ENCODE data around the gene CDH23.
A peak's percentile ranks its signal among the peaks of the same experiment; 100 is the strongest.

CDH23 gene

DNA sequence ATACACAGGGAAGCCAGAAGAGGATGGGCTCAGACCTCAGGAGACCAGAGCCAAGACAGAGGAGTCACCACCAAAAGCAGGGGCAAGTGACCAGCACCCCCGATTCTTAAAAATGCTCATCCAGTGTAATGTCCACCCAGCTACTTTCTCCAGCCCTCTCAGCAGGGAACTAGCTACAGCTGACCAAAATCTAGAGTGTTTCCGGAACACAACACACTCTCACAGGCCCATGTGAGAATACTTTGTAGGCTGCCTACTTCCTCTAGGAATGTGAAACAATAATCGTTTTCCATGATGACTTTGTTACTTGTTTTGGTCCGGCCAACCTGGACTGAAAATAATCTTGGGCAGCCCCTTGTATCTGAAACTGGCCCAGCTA, 439.9 kb downstream of the CDH23 start:
- no peak for DNase-seq (ENCODE audit: insufficient read length, low spot score)
- no peak for FAIRE-seq

DNA sequence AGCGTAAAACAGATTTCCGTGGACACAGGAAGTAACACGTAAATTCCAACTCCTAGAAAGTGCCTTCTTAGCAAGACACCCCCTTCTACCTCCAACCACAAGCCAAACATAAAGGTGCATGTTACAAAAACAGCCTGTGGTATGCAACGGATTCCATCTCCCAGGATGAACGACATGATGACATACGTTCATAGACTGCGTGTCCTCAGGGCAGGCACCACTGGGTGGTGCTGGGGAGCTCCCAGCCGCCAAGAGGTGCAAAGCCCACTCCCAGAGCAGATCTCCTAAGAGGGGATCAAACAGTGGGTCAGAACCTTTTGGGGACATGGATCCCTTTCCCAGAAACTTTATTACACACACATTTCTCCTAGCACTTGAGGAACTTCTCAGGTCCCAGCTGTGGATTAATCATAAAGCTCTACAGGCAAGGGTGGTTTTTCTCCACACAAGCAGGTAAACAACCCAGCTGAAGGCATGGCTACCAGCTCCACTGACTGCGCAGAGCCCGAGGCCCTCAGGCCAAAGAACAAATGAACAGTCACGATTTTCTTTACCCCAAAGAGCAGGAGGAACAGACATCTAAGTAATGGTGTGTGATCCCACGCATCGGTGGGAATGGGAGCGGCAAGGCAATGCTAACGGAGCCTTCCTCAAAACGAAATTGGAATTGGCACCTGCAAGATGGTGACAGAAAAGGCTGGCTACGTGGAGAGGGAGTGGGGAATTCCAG, 440.5 kb downstream of the CDH23 start:
- DNase-seq (ENCODE audit: insufficient read length, low spot score) (no peak), FAIRE-seq (no peak)

DNA sequence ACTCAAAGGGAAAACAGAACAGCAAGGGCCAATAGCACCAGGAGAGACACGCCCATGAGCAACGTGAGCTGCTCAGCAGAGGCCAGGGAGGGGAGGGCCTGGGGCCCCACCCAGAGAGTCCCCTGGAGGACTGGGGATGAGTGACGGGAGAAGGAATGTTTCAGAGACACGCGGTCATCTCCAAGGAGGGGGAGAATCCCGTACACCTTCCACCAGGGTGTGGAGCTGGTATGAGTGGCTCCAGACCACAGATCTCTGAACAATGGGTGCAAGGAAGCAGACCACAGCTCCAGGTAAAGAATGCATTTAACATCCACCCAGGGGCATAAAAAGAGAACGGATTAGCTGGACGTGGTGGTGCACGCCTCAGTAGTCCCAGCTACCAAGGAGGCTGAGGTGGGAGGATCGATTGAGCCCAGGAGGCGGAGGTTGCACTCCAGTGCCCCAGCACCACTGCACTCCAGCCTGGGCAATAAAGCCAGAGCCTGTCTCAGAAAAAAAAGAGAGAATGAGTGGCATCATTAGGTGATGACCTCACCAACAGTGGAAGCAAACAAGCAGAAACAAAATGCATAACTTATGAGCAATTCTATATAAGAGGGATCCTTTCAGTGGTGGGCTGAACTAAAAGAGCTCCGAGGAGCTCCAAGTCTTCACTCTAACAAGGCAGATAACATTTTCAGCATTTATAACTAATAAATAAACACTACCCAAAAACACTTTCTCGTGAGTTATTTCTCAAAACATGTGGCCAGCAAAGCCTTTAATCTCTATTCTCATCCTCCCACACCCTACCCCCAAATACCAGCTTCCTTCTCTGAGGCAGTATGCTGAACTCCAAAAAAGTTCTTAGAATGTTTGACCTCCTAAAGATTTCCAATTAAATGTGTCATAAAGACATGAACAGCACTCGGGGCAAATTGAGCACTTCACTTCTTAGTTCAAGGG, 441.8 kb downstream of the CDH23 start:
- FAIRE-seq (no peak), DNase-seq (ENCODE audit: insufficient read length, low spot score) (no peak)

DNA sequence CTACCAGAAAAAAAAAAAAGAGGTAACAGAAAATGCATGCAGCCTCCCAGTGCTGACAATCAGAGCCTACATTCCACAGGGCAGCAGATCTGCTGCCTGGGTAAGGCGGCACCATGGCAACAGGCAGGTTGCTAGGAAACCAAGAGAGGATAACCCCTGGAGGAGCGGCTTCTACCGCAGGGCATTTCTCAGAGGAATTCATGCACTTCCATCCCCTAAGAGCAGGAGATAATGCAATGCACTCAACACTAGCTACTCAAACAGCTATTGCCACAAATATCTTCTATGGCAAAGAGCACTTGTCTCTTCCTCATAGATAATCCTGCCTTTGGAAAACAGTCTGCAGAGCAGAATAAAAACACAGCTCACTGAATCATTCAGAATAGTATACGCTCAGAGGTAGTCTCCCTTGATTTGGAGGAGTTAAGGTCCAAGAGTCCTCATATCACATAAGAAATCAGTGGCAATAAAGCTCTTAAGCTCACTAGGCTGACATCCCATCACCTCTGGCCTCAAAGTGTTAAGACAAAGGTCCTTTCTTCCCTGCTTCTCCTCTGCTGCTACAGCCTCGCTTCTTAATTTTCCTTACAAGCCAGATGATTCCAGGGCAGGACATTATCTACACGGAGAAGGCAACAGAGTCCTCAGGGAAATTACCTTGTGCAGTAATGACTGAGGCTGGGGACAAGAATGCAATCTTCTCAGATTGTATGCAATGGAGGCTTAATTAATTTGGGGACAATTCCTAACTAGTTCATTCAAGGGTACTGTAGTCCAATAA, 443.6 kb downstream of the CDH23 start:
- no peak for DNase-seq (ENCODE audit: insufficient read length, low spot score)
- no peak for FAIRE-seq

DNA sequence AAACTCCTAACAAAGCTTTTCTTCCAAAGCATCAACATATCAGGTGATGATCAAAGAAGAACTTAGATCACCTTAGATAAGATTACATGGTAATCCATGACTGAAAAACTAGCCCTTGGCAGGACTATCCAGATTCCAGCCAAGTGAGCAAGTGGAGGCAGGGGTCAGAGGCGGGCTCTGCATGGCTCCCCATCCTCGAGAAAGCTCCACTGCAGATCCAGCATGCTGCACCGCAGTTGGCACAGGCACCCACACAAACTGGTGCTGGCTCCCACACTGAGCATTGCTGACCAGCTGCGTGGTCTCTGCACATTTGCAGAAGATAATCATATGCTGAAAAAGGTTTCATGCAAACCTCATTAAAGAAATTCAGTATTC, 444.2 kb downstream of the CDH23 start:
- DNase-seq (ENCODE audit: insufficient read length, low spot score): no peak
- no peak for FAIRE-seq

DNA sequence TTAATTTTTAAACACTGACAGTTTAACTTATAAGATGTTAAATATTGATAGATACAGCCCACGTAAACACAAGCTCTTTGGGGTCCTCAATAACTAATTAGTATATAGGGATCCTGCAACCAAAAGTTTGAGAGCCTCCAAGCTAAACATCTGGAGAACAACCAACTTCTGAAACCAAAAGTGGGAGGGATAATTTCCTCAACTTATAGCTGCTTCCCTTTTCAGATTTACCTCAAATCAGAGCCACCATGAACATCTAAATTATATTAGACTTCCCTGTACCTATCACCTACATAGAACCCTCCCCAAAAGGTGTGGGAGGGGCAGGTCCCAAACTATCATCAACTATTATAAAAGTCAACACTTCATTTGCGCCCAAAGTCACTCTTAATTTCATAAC, 445.7 kb downstream of the CDH23 start:
- FAIRE-seq: no peak
- DNase-seq (ENCODE audit: insufficient read length, low spot score): no peak

DNA sequence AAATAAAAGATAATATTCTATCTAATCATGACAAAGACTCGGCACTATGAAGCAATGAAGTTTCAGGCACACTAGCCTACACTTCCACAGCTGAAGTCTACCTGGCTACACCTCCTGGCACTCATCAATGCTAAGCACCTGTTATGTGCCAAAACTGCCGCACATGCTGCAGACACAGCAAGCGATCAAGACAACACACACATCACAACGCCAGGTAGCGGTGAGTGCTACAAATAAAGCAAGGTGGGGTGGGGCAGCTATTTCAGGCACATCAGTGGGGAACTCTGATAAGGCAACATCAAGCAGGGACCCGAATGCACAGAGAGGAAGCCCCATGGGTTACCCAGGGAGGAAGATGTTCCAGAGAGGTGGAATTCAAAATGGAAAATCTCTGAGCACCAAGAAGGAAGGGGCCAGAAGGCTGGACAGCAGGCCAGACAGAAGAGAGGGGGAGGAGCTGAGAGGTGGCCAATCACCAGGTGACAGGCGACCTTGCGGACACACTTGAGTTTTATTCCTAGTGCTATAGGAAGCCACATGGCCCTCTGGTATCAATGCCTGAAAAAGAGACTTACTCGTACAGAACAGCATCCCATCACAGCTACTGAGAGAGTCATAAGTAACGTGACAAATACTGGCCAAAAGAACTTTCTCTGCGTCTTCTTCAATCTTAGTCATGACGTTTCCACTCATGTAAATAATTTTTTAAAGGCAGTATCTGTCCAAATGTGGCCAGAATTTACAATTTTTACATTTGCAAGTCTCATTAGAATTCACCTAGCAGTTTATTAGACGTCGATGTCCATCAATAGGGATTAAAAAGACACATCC, 446.4 kb downstream of the CDH23 start:
- FAIRE-seq (no peak), DNase-seq (ENCODE audit: insufficient read length, low spot score) (no peak)

DNA sequence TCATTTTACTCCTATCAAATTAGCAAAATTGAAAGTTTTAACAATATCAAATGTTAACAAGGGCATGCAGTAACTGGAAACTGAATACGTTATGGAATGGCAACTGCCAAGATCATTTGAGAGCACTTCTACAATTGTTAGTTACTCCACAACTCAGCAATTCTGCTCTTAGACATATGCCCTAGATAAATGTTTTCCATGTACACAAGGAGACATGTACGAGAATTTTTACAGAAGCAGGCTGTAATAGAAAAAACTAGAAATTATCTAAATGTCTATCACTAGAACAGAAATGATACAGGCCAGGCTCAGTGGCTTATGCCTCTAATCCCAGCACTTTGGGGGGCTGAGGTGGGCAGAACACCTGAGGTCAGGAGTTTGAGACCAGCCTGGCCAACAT, 447.4 kb downstream of the CDH23 start:
- DNase-seq (ENCODE audit: insufficient read length, low spot score) (no peak), FAIRE-seq (no peak)

DNA sequence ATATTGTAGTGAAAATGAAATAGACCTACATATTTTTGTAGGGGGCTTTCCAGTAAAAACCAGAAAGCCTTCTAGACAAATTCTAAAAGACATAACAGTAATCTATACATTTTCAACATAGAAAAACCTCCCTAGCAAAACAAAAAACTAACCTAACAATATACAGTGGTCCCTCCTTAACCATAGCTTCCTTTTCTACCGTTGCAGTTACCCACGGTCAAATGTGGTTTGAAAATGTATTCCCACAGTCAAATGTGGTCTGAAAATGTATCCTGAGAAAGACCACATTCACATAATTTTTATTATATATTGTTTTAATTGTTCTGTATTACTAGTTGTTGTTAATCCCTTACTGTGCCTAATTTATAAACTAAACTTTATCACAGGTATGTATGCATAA, 448.0 kb downstream of the CDH23 start:
- no peak for DNase-seq (ENCODE audit: insufficient read length, low spot score)
- FAIRE-seq: no peak

DNA sequence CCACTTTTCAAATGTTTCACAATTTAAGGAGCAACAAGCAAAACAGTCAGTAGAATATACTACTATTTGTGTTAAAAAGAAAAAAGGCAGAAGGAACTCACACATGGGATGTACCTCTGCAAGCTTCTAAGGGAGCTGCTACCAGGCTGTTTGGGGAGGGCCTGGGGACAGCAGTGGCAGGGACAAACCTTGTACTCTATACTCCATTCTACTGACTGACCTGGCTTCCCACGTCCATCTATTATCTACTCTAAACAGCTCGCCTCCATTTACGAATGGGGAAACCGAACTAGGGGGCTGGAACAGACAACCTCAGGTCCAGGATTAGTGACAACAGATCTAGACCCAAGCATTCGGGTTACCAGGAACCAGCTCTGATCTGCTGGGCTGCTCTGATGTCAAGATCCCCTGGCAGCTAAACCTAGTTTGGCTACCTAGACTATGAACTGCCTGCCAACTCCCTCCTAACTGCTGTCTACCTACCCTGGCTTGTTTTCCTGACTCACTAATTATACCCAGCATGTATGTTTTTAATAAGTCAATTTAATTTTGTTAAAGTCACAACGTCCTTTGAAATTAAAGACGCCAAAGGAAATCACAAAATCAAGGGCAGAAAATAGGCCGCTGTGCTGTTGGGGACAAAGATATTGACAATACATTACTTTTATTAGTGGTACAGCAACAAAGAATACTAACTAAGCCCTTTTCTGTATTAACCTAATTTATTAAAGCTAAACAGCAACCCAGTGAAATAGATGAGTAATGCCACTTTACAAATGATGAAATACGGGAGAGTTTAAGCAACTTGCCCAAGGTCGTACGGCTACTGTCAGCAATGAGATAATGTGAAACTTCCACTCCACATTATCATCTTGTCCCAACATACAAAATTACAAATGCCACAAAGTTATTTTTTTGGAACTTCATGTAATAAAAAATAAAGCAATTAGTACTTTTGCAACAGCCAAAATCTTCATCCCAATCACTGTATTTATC, 449.0 kb downstream of the CDH23 start:
- FAIRE-seq (no peak), DNase-seq (ENCODE audit: insufficient read length, low spot score) (no peak)

DNA sequence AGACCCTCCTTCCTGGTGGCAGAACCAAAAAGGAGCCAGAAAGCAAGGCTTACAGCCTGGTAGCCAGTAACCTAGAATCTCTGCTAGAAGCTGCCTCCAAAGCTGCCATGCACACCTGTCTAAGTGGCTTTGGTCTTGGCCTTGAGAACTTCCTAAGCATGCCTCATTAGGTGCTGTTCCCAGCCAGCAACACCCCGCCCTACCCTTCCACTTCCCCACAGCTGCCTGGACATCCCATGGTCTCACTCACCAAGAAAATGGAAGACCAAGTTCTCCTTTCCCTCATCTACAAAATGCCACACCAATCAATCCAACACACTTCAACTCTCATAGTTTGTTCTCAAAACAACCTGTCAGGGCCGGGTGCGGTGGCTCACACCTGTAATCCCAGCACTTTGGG, 450.1 kb downstream of the CDH23 start:
- DNase-seq (ENCODE audit: insufficient read length, low spot score) (no peak), FAIRE-seq (no peak)

DNA sequence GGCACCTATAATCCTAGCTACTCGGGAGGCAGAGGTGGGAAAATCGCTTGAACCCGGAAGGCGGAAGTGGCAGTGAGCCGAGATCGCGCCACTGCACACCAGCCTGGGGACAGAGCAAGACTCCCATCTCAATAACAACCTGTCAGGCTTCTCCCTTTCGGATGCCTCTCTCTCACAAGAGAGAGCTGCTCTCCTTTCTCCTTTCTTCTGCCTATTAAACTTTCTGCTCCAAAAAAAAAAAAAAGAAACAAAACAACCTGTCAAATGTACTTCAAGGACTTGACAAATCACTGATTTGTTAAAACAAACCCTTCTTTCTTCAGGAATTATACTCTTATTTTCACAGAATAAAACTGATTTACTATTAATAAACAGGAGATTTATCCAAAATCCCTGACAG, 450.7 kb downstream of the CDH23 start:
- no peak for DNase-seq (ENCODE audit: insufficient read length, low spot score)
- no peak for FAIRE-seq

DNA sequence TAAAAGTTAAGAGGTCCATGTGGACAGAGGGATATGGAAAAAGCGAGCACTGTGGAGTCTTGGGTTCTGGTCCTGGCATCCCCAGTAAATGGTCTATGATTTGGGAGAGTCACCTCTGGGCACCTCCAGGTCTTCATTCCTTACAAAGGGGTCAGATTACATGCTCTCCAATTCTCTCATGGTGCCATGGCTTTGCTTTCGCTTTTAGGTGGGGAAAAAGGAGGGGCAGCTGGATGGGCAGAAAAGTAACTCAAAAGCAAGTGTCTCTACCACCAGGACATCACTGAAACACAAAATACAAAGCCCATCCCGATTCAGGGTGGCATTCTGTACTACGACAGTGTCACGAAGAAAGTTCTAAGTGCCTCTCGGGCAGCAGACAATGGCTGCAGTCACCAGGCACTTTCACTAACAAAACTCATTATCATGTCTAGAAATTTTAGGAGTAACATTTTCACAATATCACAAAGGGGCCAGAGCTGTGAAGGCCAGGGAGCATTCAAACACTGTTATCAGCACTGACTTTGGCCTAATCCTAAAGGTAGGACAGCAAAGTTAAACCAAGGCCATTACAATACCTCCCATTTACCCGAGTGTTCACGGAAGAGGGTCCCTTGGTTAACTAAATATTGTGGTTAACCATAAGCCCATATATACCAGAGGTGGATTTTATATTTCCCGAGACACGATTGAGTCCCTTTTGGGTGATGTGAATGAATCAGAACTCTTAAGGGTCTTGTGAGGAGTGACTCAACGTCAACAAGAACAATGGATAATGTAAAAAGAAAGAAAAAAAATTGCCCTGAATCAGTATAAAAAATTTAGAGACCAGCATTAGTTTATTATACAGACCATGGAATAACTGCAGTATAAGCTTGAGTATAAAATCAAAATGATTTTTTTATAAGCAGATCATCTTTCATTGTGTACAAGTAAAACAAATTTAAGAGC, 451.9 kb downstream of the CDH23 start:
- FAIRE-seq: no peak

DNA sequence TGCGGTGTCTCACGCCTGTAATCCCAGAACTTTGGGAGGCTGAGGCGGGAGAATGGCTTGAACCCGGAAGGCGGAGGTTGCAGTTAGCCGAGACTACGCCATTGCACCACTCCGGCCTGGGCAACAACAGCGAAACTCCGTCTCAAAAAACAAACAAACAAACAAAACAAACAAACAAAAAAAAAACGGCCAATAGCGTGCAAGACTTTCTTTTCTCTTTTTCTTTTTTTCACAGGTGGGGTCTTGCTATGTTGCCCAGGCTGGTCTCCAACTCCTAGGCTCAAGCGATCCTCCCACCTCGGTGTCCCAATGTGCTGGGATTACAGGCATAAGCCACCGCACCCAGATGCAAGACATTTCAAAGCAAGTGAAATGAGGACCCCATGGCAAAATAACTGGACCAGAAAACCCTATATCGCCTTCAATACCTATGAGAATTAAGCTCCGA, 452.8 kb downstream of the CDH23 start:
- FAIRE-seq (no peak), DNase-seq (ENCODE audit: insufficient read length, low spot score) (no peak)

More for the DNA sequence above, 451.9 kb downstream of the CDH23 start:
- no peak for DNase-seq (ENCODE audit: insufficient read length, low spot score)

DNA sequence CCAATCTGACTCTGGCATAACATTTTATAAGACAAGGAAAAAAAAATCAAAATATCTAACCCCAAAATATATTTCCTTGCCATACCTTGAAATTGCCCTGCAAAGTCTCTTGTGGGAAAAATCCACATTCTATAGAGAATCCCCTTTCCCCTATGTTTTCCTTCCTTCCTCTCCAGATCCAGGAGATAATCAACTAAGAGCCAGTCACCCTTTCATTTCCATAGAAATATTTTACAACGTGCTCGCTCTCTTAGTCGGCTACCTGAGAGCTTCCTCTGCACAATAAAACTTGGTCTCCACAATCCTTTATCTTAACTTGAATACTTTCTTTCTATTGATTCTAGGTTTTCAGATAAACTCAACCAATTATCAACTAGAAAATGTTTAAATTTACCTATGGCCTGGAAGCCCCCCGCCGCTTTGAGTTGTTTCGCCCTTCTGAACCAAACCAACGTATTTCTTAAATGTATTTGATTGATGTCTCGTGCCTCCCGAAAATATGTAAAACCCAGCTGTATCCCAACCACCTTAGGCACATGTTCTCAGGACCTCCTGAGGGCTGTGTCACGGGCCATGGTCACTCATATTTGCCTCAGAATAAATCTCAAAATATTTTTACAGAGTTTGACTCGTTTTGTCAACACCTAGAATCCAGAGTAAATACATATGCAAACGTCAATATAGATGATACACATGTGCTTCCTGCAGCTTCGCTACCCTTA, 453.5 kb downstream of the CDH23 start:
- peak; percentile 40 for FAIRE-seq
- DNase-seq (ENCODE audit: insufficient read length, low spot score): no peak

DNA sequence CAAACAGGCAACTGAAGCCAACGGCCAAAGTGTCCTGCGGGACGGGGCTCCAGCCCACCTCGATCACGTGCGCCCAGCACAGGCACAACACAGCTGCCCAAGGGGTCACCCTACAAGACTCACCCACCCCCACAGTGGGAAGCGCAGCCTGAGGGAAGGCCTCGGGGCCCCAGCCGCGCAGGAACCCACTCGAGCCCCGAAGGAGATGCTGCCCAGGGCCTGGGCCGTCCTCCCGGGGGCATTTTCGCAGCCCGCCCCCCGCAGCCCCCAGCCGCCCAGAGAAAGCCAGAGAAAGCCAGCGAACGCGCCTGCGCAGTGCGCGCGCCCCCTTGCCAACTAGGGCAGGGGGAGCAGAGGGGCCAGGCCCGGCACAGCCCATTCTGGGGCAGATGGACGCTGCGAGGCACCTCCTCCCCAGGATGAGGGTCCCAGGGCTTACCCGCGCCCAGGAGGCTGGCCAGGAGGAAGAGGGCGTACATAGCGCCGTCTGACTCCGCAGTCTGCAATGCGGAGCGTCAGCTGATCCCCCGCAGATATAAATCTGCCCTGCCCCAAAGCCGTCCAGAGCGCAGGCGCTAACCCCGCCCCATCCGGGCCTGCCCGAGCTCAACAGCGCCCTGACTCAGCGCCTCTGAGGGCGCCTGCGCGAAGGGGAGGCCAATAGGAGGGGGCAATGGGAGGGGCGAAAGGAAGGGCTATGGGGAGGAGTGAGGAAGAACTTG, 454.2 kb downstream of the CDH23 start, which contains the start of gene PSAP:
PSAP (minus strand) TSS at position 509 of the 722 bp plus-strand sequence; CDS start at position 479, 30 bp downstream.
- peak; percentile 88 for DNase-seq (ENCODE audit: insufficient read length, low spot score)
- FAIRE-seq: peak; percentile 99
